Naive thymus-derived CD4-positive, alpha-beta T cell (primary cell): ENCODE measurements around the gene PALM3. TPM values are rescaled to one million over a fixed set of nuclear protein-coding genes. Genes with fewer than 3 reads are reported as not detected.

ENCODE experiments used
- ATAC-seq: fragments of 150-1000 bp; cut with Tn5 transposase; 2 replicates; pipeline ENCODE4 v1.10.0; 2021; ENCODE audit warnings: mild to moderate bottlenecking, moderate library complexity
- CTCF ChIA-PET: fragments of 350-600 bp; sonication (Branson Sonifier 250); formaldehyde crosslinking; loops from one replicate; lab custom pipeline; 2021; ENCODE audit warnings: antibody characterized with exemption; lab: Charles Lee
- POLR2A ChIA-PET: fragments of 350-600 bp; sonication (Branson Sonifier 250); formaldehyde crosslinking; loops from one replicate; lab custom pipeline; 2021; ENCODE audit warnings: antibody characterized with exemption, inconsistent platforms; lab: Charles Lee
- DNase-seq, 9 donors: peaks; one replicate each; pipeline versions ENCODE4 v3.0.0 to v3.0.0-alpha.2; 2020 to 2022; ENCODE audit warnings: mixed read lengths in 1 of 9
- H3K27ac ChIP-seq: one replicate; pipeline ENCODE4 v1.7.0; 2013; ENCODE audit warnings: mild to moderate bottlenecking, low read depth, low read length, moderate library complexity
- H3K27me3 ChIP-seq, 2 donors: one replicate each; pipeline ENCODE4 v1.7.0; 2013; ENCODE audit warnings: low read length in 2 of 2, mild to moderate bottlenecking in 2 of 2, moderate library complexity in 2 of 2; ENCODE audit not compliant: control insufficient read depth in 2 of 2, insufficient read depth in 2 of 2
- H3K36me3 ChIP-seq, 3 experiments: 1 replicate in 2 of 3; 2 replicates in 1 of 3; pipeline ENCODE4 v1.7.0; 2013; ENCODE audit warnings: low read length in 3 of 3, mild to moderate bottlenecking in 3 of 3, moderate library complexity in 1 of 3; ENCODE audit not compliant: insufficient read depth in 3 of 3, control insufficient read depth in 2 of 3
- H3K4me1 ChIP-seq, 2 donors: one replicate each; pipeline ENCODE4 v1.7.0; 2013; ENCODE audit warnings: low read length in 2 of 2, mild to moderate bottlenecking in 2 of 2, moderate library complexity in 1 of 2; ENCODE audit not compliant: control insufficient read depth in 2 of 2, insufficient read depth in 2 of 2
- H3K4me3 ChIP-seq: 2 replicates; pipeline ENCODE4 v1.7.0; 2013; ENCODE audit warnings: mild to moderate bottlenecking, low read length
- H3K9me3 ChIP-seq, 3 experiments: 1 replicate in 2 of 3; 2 replicates in 1 of 3; pipeline ENCODE4 v1.7.0; 2013; ENCODE audit warnings: low read length in 3 of 3; ENCODE audit not compliant: control insufficient read depth in 2 of 3
- H3K27ac Mint-ChIP-seq, 9 donors: one replicate each; pipeline ENCODE4 v1.8.0; 2020 to 2022; ENCODE audit warnings: mixed read lengths in 9 of 9, mild to moderate bottlenecking in 8 of 9, moderate library complexity in 5 of 9, inconsistent platforms in 2 of 9
- H3K27me3 Mint-ChIP-seq, 5 donors: one replicate each; pipeline ENCODE4 v1.8.0; 2021 to 2022; ENCODE audit warnings: mixed read lengths in 5 of 5, mild to moderate bottlenecking in 1 of 5
- H3K36me3 Mint-ChIP-seq, 5 donors: one replicate each; pipeline ENCODE4 v1.8.0; 2020 to 2022; ENCODE audit warnings: mixed read lengths in 5 of 5, mild to moderate bottlenecking in 3 of 5, inconsistent platforms in 1 of 5
- H3K4me1 Mint-ChIP-seq, 7 donors: one replicate each; pipeline ENCODE4 v1.8.0; 2020 to 2022; ENCODE audit warnings: mixed read lengths in 7 of 7, mild to moderate bottlenecking in 3 of 7, inconsistent platforms in 1 of 7
- H3K4me3 Mint-ChIP-seq, 10 donors: one replicate each; pipeline ENCODE4 v1.8.0; 2020 to 2022; ENCODE audit warnings: mild to moderate bottlenecking in 10 of 10, mixed read lengths in 10 of 10, moderate library complexity in 6 of 10, inconsistent platforms in 2 of 10
- H3K9me3 Mint-ChIP-seq, 11 donors: one replicate each; pipeline ENCODE4 v1.8.0; 2020 to 2022; ENCODE audit warnings: mixed read lengths in 11 of 11, mild to moderate bottlenecking in 4 of 11, inconsistent platforms in 1 of 11, moderate library complexity in 1 of 11
- intact Hi-C, 2 donors: fragments of 100-400 bp; cut with micrococcal nuclease; formaldehyde crosslinking; loops; one replicate each; pipeline ENCODE4 v1.15.1; 2023
- polyA plus RNA-seq, 2 donors: library from polyadenylated mRNA; unstranded; fragments of 300-500 nt; fragmentation: Illumina TruSeq; gene quantifications; one replicate each; pipeline ENCODE4 v1.2.3, GENCODE V29; 2021
- total RNA-seq, 6 experiments: library from RNA in 5 of 6; stranded (reverse) in 5 of 6; gene quantifications; 1 replicate in 5 of 6; 2 replicates in 1 of 6; pipeline ENCODE4 v1.2.3 and lab custom pipeline; 2021 to 2026

PALM3 gene
- total and polyA plus RNA-seq, 7 experiments from 2014 or later, result 0.22 TPM; not detected in 6

DNA sequence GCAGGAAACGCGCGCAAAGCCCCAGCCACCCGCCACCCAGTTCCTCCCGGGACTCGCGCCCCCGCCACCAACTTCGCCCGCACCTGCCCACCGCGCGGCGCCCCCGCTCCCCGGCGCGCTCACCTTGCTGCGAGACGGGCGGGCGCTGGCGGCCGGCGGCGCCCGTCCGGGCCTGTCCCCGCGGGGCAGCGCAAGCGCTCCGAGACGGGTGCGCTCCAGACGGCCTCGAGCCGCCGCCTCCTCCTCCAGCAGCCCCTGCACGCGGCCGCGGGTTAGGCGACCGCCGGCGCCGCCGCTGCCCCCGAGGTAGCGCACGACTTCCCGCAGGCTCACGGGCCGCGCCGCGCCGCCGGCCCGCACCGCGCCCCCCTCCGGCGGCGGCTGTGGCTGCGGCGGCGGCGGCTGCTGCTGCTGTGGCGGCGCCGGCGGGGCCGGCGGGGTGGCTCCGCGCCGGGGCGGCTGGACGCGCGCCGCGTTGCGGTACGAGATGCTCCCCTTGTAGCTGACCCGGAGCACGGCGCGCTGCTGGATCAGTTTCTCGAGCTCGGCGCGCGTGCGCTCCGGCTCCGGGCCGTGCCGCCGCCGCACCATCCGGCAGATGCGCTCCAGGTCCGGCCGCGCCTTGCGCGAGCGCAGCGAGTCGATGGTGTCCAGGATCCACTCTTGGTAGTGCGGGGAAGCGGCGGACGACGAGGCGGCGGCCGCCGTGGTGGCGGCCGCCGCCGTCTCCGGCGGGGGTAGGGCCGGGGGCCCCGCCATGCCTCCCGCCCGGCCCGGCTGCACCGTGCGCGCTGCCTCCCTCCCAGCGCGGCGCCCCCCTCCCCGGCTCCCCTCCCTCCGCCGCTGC lies 28.0 kb upstream of the PALM3 start:
- Mint-ChIP-seq H3K4me3 (peak overlapping the region; percentile 71 to 97 (median 82)), H3K27me3 (no peaks in the 10 kb centered on the region), H3K4me1 (peaks cover 13 to 21% (median 18%) of the 10 kb centered on the region in 7 donors), H3K27ac (peak overlapping the region; percentile 44 to 95 (median 86)), H3K36me3 (peaks cover 4 to 28% (median 7%) of the 10 kb centered on the region in 5 donors), H3K9me3 (peaks cover 0 to 13% (median 3%) of the 10 kb centered on the region in 11 donors)
- POLR2A ChIA-PET, result interaction anchor here (0.6 to 2.1 kb wide), 7 partner anchors 8 to 319 kb away, joined by 3 to 9 read pairs (median 4); partner anchors contain the start of genes ASF1B, IL27RA and PRKACA
- DNase-seq (peak in 8 of 9 donors; percentile 27 to 58 (median 38)), ATAC-seq (peak; percentile 17)
- intact Hi-C loops, result loop anchor here (1.0 to 10.0 kb wide), 8 partner anchors 9 to 483 kb away; partner anchors contain the start of genes ASF1B (in 1 of the 2), C19orf53 (in 1 of the 2), DCAF15 (in 1 of the 2) and MISP3 (in 1 of the 2)
- no peak overlapping the region for H3K4me3 ChIP-seq
- peaks cover 0 to 8% (median 0%) of the 10 kb centered on the region in 3 experiments for H3K9me3 ChIP-seq
- CTCF ChIA-PET, result interaction anchor here (1.0 kb wide), 1 partner anchor 8 kb away, joined by 6 read pairs; no protein-coding TSS in a partner anchor
- H3K27ac ChIP-seq, result peak overlapping the region; percentile 60
- H3K4me1 ChIP-seq, result peaks cover 8 to 10% of the 10 kb centered on the region in 2 donors
- peaks cover 0 to 14% (median 0%) of the 10 kb centered on the region in 3 experiments for H3K36me3 ChIP-seq
- H3K27me3 ChIP-seq, result no peaks in the 10 kb centered on the region

DNA sequence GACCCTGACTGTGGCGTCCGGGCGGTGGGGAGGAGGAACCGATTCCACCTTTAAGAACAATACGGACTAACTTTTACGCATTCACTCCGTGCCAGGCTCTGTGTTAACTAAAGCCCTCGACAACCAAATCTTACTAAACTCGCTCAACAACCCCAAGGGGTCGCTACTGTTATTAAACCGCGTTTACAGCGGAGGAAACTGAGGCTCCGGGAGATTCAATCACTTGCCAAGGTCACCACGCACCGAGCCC lies 27.5 kb upstream of the PALM3 start:
- intact Hi-C loops, result loop anchor here in 1 of 2 donors (10.0 kb wide), 1 partner anchor 315 kb away; the partner anchor contains the start of gene C19orf53
- Histone ChIP-seq H3K4me3 (no peak overlapping the region), H3K4me1 (peaks cover 8 to 10% of the 10 kb centered on the region in 2 donors), H3K36me3 (peaks cover 0 to 14% (median 0%) of the 10 kb centered on the region in 3 experiments), H3K9me3 (peaks cover 0 to 8% (median 0%) of the 10 kb centered on the region in 3 experiments), H3K27me3 (no peaks in the 10 kb centered on the region), H3K27ac (no peak overlapping the region)
- ATAC-seq (no peak), DNase-seq (peak in 3 of 9 donors; percentile 31 to 41 (median 41))
- peaks cover 11 to 17% (median 14%) of the 10 kb centered on the region in 7 donors for H3K4me1 Mint-ChIP-seq
- H3K36me3 Mint-ChIP-seq, result peaks cover 4 to 23% (median 7%) of the 10 kb centered on the region in 5 donors
- POLR2A ChIA-PET, result interaction anchor here (0.6 to 2.1 kb wide), 4 partner anchors 14 to 319 kb away, joined by 3 to 9 read pairs (median 4); partner anchors contain the start of genes ASF1B and IL27RA
- peak overlapping the region; percentile 64 to 97 (median 82) for H3K4me3 Mint-ChIP-seq
- CTCF ChIA-PET, result no interaction called here
- H3K9me3 Mint-ChIP-seq, result peaks cover 0 to 13% (median 3%) of the 10 kb centered on the region in 11 donors
- H3K27ac Mint-ChIP-seq, result peak overlapping the region; percentile 44 to 95 (median 82)
- no peaks in the 10 kb centered on the region for H3K27me3 Mint-ChIP-seq

DNA sequence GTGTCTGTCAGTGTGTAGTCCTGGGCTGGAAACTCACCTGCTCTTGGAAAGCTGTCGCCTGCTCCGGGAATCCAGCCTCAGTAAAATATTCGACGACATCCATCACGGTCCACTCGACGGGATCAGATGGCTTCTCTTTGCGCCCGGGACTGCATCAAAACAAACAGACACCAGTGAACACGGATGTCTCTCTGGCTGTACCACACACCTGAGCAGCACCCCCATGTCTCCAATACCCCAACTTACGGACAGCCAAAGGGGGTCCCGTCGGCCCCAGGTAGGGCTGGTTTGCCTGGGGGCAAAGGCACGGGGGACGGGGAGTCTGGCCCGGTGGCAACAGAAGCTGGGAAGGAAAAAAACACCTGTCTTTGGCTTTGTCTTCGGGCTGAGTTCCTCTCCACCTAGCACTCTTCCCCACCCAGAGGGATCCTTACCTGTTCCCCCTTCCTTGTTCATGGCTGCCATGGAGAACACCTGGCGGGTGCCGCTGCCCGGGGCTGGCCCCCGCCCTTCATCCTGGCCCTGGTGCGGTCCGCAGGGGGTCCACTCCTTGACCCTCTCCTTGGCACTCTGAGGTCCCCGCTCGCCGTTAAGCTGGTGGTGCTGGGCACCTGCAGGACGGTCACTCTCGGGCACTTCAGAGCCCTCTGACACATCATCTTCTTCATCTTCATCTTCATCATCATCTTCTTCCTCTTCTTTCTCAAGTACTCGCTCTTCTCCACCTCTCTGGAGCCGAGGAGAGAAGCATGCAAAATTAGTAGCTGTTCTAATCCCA lies 26.9 kb upstream of the PALM3 start:
- no peak for DNase-seq
- no peaks in the 10 kb centered on the region for H3K27me3 Mint-ChIP-seq
- H3K4me3 Mint-ChIP-seq, result peak overlapping the region; percentile 64 to 97 (median 82)
- ChIA-PET CTCF (interaction anchor here (0.5 to 1.3 kb wide), 3 partner anchors 11 to 251 kb away, joined by 3 to 10 read pairs (median 3); no protein-coding TSS in a partner anchor), POLR2A (interaction anchor here (0.6 to 2.1 kb wide), 4 partner anchors 13 to 318 kb away, joined by 3 to 9 read pairs (median 4); partner anchors contain the start of genes ASF1B and IL27RA)
- H3K4me3 ChIP-seq, result no peak overlapping the region
- peaks cover 0 to 8% (median 0%) of the 10 kb centered on the region in 3 experiments for H3K9me3 ChIP-seq
- intact Hi-C loops, result loop anchor here in 1 of 2 donors (10.0 kb wide), 1 partner anchor 314 kb away; the partner anchor contains the start of gene C19orf53
- no peak for ATAC-seq
- H3K4me1 ChIP-seq, result peaks cover 8 to 10% of the 10 kb centered on the region in 2 donors
- H3K36me3 Mint-ChIP-seq, result peaks cover 4 to 22% (median 7%) of the 10 kb centered on the region in 5 donors
- peaks cover 11 to 17% (median 14%) of the 10 kb centered on the region in 7 donors for H3K4me1 Mint-ChIP-seq
- H3K9me3 Mint-ChIP-seq, result peaks cover 0 to 13% (median 3%) of the 10 kb centered on the region in 11 donors
- H3K27ac Mint-ChIP-seq, result peak overlapping the region; percentile 44 to 95 (median 82)
- no peaks in the 10 kb centered on the region for H3K27me3 ChIP-seq
- H3K27ac ChIP-seq, result no peak overlapping the region
- peaks cover 0 to 14% (median 0%) of the 10 kb centered on the region in 3 experiments for H3K36me3 ChIP-seq

DNA sequence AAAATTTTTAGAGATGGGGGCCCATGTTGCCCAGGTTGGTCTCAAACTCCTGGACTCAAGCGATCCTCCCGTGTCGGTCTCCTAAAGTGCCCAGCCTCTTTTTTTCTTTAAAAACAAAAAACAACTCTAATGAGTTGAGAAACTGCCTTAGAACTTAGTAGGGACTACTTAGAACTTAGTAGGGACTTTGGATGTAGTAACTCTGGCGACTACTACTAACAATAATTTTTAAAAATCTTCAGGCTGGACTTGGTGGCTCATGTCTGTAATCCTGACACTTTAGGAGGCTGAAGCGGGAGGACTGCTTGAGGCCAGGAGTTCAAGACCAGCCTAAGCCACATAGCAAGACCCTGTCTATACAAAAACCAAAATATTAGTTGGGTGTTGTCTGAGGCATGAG lies 24.2 kb upstream of the PALM3 start:
- H3K27me3 Mint-ChIP-seq, result no peaks in the 10 kb centered on the region
- peaks cover 5 to 20% (median 16%) of the 10 kb centered on the region in 7 donors for H3K4me1 Mint-ChIP-seq
- Histone ChIP-seq H3K27me3 (no peaks in the 10 kb centered on the region), H3K4me3 (no peak overlapping the region), H3K36me3 (peaks cover 0 to 11% (median 0%) of the 10 kb centered on the region in 3 experiments), H3K4me1 (peaks cover 0 to 11% of the 10 kb centered on the region in 2 donors), H3K9me3 (no peaks in the 10 kb centered on the region), H3K27ac (no peak overlapping the region)
- no peak overlapping the region for H3K4me3 Mint-ChIP-seq
- ChIA-PET CTCF (interaction anchor here (0.6 kb wide), 1 partner anchor 302 kb away, joined by 3 read pairs; no protein-coding TSS in a partner anchor), POLR2A (no interaction called here)
- ATAC-seq (no peak), DNase-seq (no peak)
- peaks cover 3 to 9% (median 4%) of the 10 kb centered on the region in 5 donors for H3K36me3 Mint-ChIP-seq
- peaks cover 0 to 3% (median 0%) of the 10 kb centered on the region in 11 donors for H3K9me3 Mint-ChIP-seq
- intact Hi-C loops, result loop anchor here in 1 of 2 donors (10.0 kb wide), 1 partner anchor 311 kb away; the partner anchor contains the start of gene C19orf53
- H3K27ac Mint-ChIP-seq, result no peak overlapping the region

DNA sequence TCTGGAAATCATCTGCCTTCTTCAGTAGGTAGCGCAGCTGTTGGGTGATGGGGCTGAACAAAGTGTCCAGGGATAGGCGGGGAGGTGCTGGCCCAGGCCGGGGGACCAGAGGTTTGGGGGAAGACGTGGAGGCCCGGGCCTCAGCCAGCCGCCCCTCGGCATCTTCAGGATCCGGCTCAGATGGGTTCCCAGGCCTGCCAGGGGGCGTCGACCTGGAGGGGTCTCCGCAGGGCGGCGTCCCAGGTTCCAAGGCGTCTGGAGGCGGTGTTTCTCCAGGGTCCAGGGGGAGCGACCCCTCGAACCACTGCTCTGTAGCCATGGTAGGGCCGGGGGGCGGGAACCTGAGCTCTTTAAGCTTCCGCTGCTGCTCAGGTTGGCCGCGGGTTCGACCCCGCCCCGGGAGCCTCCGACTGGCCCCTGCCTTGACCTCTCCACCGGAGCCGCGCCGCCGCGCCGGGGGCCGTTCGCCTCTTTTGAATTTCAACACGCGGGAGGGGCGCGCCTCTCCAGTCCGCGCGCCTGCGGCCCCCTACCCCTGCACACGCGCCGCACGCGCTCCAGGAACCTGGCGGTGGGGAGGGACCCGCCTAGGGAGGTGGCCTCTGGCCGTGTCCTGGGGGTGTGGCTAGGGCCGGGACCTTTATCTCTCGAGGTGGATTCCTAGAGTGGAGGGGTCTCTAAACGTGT lies 23.6 kb upstream of the PALM3 start, which contains the start of gene C19orf67:
C19orf67 (minus strand) TSS at position 475 of the 687 bp plus-strand sequence; CDS start at position 319, 156 bp downstream.
- Histone ChIP-seq H3K27ac (no peak within 1 kb of the TSS), H3K4me3 (no peak within 1 kb of the TSS), H3K9me3 (no peaks in the 10 kb centered on the region), H3K36me3 (peaks cover 0 to 11% (median 0%) of the 10 kb centered on the region in 3 experiments), H3K27me3 (no peaks in the 10 kb centered on the region), H3K4me1 (peaks cover 5 to 17% of the 10 kb centered on the region in 2 donors)
- ChIA-PET CTCF (interaction anchor here (0.6 kb wide), 1 partner anchor 40 kb away, joined by 5 read pairs; no protein-coding TSS in a partner anchor), POLR2A (interaction anchor here (1.0 kb wide), 1 partner anchor 330 kb away, joined by 3 read pairs; no protein-coding TSS in a partner anchor)
- ATAC-seq (no peak), DNase-seq (no peak)
- peaks cover 3 to 9% (median 4%) of the 10 kb centered on the region in 5 donors for H3K36me3 Mint-ChIP-seq
- H3K27ac Mint-ChIP-seq, result peak within 1 kb of the TSS in 3 of 9 donors; percentile 21 to 30 (median 23)
- H3K9me3 Mint-ChIP-seq, result peaks cover 0 to 2% (median 0%) of the 10 kb centered on the region in 11 donors
- peaks cover 6 to 27% (median 20%) of the 10 kb centered on the region in 7 donors for H3K4me1 Mint-ChIP-seq
- H3K27me3 Mint-ChIP-seq, result no peaks in the 10 kb centered on the region
- H3K4me3 Mint-ChIP-seq, result peak within 1 kb of the TSS in 1 of 10 donors; percentile 58
- intact Hi-C loops, result loop anchor here in 1 of 2 donors (10.0 kb wide), 1 partner anchor 311 kb away; the partner anchor contains the start of gene C19orf53
